ENCODE data around the gene ZSWIM5. TPM values are rescaled to one million over a fixed set of nuclear protein-coding genes. Genes with fewer than 3 reads are reported as not detected.

The ZSWIM5 gene
- total RNA-seq, 3 donors from 2014 or later (not counting 1 experiment from before 2014, with no cell fraction given) = 1.1 to 2.3 (median 1.3) TPM

DNA sequence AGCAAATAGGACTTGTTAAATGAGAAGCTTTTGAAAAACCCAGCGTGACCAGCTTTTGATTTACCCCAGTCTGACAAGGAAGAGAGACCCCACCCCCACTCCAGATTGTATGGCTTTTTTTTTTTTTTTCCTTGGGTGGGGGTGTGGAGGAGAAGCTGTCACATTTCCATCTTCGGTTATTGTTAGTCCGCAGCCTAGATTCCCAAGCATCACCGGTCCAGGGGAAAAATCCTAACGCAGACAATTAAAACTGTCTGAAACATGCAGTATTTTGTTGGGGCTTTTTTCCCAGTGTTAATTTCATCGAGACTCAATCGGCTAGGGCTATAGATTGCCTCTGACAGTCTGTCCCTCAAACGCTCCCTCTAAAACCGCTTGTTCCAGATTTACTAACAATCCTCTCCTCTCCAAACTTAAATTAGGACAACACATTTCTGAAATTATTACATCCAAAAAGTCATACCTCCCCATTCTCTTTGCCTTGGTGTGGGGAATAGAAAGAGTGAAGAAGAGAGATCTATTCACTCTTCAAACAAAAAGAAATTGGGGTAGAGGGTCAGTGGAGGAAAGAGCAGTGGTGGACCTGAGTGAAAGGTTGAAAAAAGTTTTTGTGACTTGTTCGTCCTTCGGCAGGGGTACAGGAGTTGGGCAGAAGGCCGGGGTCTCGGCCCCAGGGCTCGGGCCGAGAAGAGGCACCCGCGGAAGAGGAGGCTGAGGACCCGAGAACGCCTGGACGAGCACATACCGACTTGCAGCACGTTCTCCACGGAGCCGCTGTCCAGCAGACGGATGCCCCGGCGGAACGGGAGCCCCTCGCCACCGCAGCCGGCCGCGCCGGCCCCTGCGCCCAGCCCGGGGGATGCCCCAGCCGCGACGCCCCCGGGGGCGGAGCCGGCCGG, 1.1 kb downstream of the ZSWIM5 start:
- 4% methylated on average over 42 of the region's 43 CpGs for WGBS (ENCODE audit: insufficient coverage)
- Histone ChIP-seq H3K9me3 (ENCODE audit: control insufficient read depth, insufficient read depth, low read length) (no peaks in the 10 kb centered on the region), H3K36me3 (ENCODE audit: control insufficient read depth, insufficient read depth, low read length) (no peaks in the 10 kb centered on the region), H3K4me1 (ENCODE audit: control insufficient read depth, insufficient read depth, low read length) (peaks cover 17% of the 10 kb centered on the region), H3K27ac (ENCODE audit: low read length) (peak overlapping the region; percentile 21), H3K4me3 (ENCODE audit: low read length) (peak overlapping the region; percentile 24), H3K27me3 (ENCODE audit: control insufficient read depth, insufficient read depth, low read length) (peaks cover 3% of the 10 kb centered on the region)
- Mint-ChIP-seq H3K36me3 (no peaks in the 10 kb centered on the region), H3K27ac (peak overlapping the region; percentile 55 to 71), H3K4me1 (peaks cover 16 to 17% of the 10 kb centered on the region in 2 donors), H3K27me3 (ENCODE audit: low read depth in 2 of 2) (peaks cover 0 to 8% of the 10 kb centered on the region in 2 donors), H3K4me3 (peak overlapping the region; percentile 88), H3K9me3 (no peaks in the 10 kb centered on the region)
- ATAC-seq (peak; percentile 25 to 43 (median 30)), DNase-seq (peak in 1 of 2 donors; percentile 50)
- TF ChIP-seq CTCF (IDR thresholded peaks at IDR 0.05) = no peak
- intact Hi-C loops (cut with micrococcal nuclease) = no loop called here

GRCh38 chr1:45200906-45201500, 5.4 kb downstream of the ZSWIM5 start:
- H3K4me3 Mint-ChIP-seq = no peak overlapping the region
- TF ChIP-seq CTCF (IDR thresholded peaks at IDR 0.05) = no peak
- Histone ChIP-seq H3K27ac (ENCODE audit: low read length) (no peak overlapping the region), H3K4me3 (ENCODE audit: low read length) (no peak overlapping the region), H3K27me3 (ENCODE audit: control insufficient read depth, insufficient read depth, low read length) (no peaks in the 10 kb centered on the region), H3K9me3 (ENCODE audit: control insufficient read depth, insufficient read depth, low read length) (no peaks in the 10 kb centered on the region), H3K4me1 (ENCODE audit: control insufficient read depth, insufficient read depth, low read length) (peaks cover 7% of the 10 kb centered on the region), H3K36me3 (ENCODE audit: control insufficient read depth, insufficient read depth, low read length) (no peaks in the 10 kb centered on the region)
- no peaks in the 10 kb centered on the region for H3K36me3 Mint-ChIP-seq
- 93% methylated on average over 2 of the region's 3 CpGs for WGBS (ENCODE audit: insufficient coverage)
- intact Hi-C loops (cut with micrococcal nuclease) = no loop called here
- H3K27ac Mint-ChIP-seq = no peak overlapping the region
- H3K4me1 Mint-ChIP-seq = peaks cover 6% of the 10 kb centered on the region in 2 donors
- peaks cover 0 to 8% of the 10 kb centered on the region in 2 donors for H3K27me3 Mint-ChIP-seq (ENCODE audit: low read depth in 2 of 2)
- ATAC-seq (no peak), DNase-seq (no peak)
- H3K9me3 Mint-ChIP-seq = no peaks in the 10 kb centered on the region

DNA sequence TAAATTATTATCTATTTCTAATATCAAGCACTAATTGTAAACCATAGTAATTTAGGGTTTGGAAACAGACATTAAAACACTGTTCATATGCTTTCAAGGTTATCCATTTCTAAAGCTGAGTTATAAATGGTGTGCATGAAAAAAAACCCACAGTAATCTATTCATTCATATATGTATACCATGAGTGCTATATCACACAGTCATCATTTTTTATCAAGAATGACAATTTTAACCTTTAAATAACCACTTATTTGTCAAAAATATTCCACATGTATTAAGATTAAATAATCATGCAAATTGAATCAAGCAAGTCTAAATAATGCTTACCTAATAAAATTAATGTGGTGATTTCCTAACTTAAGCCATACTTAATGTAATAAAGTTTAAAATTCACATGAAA, 6.0 kb downstream of the ZSWIM5 start:
- H3K27ac Mint-ChIP-seq = no peak overlapping the region
- H3K9me3 Mint-ChIP-seq = no peaks in the 10 kb centered on the region
- H3K27me3 Mint-ChIP-seq (ENCODE audit: low read depth in 2 of 2) = peaks cover 0 to 8% of the 10 kb centered on the region in 2 donors
- Histone ChIP-seq H3K27me3 (ENCODE audit: control insufficient read depth, insufficient read depth, low read length) (no peaks in the 10 kb centered on the region), H3K9me3 (ENCODE audit: control insufficient read depth, insufficient read depth, low read length) (no peaks in the 10 kb centered on the region), H3K36me3 (ENCODE audit: control insufficient read depth, insufficient read depth, low read length) (no peaks in the 10 kb centered on the region), H3K4me3 (ENCODE audit: low read length) (no peak overlapping the region), H3K27ac (ENCODE audit: low read length) (no peak overlapping the region), H3K4me1 (ENCODE audit: control insufficient read depth, insufficient read depth, low read length) (peaks cover 6% of the 10 kb centered on the region)
- DNase-seq = no peak
- no peak overlapping the region for H3K4me3 Mint-ChIP-seq
- peaks cover 4% of the 10 kb centered on the region in 2 donors for H3K4me1 Mint-ChIP-seq
- TF ChIP-seq CTCF (IDR thresholded peaks at IDR 0.05) = no peak
- ATAC-seq = no peak
- intact Hi-C loops (cut with micrococcal nuclease) = no loop called here
- no peaks in the 10 kb centered on the region for H3K36me3 Mint-ChIP-seq
